ENCODE results near the gene VPS13A.

VPS13A gene

DNA sequence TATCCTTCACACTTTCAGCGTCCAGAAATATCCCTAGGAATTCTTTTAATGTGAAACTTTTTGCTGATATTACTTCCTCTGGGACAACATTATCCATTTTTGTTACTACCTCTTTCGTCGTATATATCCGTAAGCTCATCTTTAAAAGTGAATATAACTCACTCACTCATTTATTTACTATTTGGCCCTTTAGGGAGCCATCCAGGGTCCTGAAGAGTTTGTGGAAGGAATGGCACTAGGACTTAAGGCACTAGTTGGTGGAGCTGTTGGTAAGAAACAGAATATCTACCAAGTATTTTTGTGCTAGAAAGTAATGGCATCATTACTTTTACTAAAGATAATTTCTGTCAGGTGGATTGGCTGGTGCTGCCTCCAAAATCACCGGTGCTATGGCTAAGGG lies 192.7 kb downstream of the VPS13A start:
- TF ChIP-seq, protein P1, sequence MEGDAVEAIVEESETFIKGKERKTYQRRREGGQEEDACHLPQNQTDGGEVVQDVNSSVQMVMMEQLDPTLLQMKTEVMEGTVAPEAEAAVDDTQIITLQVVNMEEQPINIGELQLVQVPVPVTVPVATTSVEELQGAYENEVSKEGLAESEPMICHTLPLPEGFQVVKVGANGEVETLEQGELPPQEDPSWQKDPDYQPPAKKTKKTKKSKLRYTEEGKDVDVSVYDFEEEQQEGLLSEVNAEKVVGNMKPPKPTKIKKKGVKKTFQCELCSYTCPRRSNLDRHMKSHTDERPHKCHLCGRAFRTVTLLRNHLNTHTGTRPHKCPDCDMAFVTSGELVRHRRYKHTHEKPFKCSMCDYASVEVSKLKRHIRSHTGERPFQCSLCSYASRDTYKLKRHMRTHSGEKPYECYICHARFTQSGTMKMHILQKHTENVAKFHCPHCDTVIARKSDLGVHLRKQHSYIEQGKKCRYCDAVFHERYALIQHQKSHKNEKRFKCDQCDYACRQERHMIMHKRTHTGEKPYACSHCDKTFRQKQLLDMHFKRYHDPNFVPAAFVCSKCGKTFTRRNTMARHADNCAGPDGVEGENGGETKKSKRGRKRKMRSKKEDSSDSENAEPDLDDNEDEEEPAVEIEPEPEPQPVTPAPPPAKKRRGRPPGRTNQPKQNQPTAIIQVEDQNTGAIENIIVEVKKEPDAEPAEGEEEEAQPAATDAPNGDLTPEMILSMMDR (IDR thresholded peaks at IDR 0.05; ENCODE audit: low read depth, low read length, missing control alignments), result no peak
- no peak overlapping the region for H3K4me3 ChIP-seq (ENCODE audit: low read depth, low read length)
- DNase-seq (ENCODE audit: low read depth), result no peak
- in situ Hi-C loops (cut with HindIII; ENCODE audit: low sequenced_read_pairs), result no loop called here

DNA sequence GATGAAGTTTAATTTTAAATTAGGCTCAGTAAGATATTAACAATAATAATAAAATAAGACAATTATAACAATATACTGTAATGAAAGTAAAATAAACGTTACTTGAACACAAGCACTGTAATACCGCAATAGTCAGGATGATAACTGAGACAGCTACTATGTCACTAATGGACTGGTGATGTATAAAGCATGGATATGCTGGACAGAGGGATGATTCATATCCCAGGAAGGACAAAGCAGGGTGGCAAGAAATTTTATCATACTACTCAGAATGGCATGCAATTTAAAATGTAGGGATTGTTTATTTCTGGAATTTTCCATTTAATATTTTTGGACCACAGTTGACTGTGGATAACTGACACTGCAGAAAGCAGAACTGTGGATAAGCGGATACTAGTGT lies 196.9 kb downstream of the VPS13A start:
- in situ Hi-C loops (cut with HindIII; ENCODE audit: low sequenced_read_pairs), result no loop called here
- no peak overlapping the region for H3K4me3 ChIP-seq (ENCODE audit: low read depth, low read length)
- TF ChIP-seq, protein P1 (IDR thresholded peaks at IDR 0.05; ENCODE audit: low read depth, low read length, missing control alignments), result no peak
- no peak for DNase-seq (ENCODE audit: low read depth)

DNA sequence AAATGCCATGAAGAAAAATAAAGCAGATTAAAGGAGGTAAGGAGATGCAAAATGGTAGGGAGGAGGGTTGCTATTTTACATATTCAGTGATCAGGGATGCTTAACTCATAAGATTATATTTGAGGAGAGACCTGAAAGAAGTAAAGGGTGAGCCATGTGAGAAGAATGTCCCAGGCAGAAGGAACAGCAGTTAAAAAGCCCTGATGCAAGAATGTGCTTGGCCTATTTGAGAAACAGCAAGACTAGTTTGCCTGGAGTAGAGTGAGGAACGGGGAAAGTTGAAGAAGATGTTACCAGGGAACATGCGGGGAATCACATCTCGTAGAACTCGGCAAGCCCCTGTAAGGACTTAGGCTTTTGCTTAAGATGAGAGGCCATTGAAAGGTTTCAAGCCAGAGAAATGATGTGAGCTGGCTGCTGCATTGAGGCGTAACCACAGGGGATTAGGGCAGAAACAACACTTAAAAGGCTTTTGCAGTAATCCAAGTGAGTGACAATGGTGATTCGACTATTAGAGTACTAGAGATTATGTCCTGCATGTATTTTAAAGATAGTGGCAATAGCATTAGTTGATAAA lies 198.7 kb downstream of the VPS13A start:
- H3K4me3 ChIP-seq (ENCODE audit: low read depth, low read length), result no peak overlapping the region
- no peak for DNase-seq (ENCODE audit: low read depth)
- TF ChIP-seq, protein P1 (IDR thresholded peaks at IDR 0.05; ENCODE audit: low read depth, low read length, missing control alignments), result no peak
- in situ Hi-C loops (cut with HindIII; ENCODE audit: low sequenced_read_pairs), result no loop called here

DNA sequence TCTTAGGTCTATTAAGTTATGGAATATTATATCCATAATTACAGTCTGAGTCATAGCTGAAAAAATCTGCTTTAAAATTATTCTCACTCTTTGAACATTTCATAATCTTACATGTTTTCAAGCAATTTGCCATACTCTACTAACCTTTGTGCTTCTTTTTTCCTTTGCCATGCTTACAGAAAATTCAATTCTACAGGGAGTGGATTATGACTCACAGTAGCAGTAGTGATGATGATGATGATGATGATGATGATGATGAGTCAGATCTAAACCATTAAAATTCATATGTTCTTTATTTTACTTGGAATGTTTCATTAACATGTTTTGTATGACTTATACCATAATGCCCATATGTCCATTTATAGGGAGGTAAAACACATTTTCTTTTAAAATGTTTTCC lies 207.1 kb downstream of the VPS13A start:
- DNase-seq (ENCODE audit: low read depth), result no peak
- in situ Hi-C loops (cut with HindIII; ENCODE audit: low sequenced_read_pairs), result no loop called here
- H3K4me3 ChIP-seq (ENCODE audit: low read depth, low read length), result no peak overlapping the region
- TF ChIP-seq, protein P1 (IDR thresholded peaks at IDR 0.05; ENCODE audit: low read depth, low read length, missing control alignments), result no peak

DNA sequence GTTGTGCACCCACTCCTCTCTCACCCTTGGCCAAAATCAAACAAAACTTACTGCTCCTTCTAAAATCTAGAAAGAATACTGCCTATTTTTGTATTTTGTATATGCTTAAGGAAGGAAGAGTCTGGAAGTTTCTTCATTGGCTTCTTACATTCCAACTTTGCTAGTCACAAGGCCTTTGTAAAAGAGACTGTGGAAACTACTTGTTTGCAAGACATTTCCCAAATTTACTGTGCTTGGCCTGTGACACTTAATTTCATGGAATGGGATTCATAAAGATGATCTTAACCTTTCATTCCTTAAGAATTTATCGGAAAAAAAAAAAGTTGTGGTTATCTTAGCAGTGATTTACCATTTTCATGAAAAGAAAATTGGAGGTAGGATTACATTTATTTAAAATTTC lies 208.9 kb downstream of the VPS13A start:
- TF ChIP-seq, protein P1 (IDR thresholded peaks at IDR 0.05; ENCODE audit: low read depth, low read length, missing control alignments), result no peak
- in situ Hi-C loops (cut with HindIII; ENCODE audit: low sequenced_read_pairs), result no loop called here
- no peak for DNase-seq (ENCODE audit: low read depth)
- no peak overlapping the region for H3K4me3 ChIP-seq (ENCODE audit: low read depth, low read length)

DNA sequence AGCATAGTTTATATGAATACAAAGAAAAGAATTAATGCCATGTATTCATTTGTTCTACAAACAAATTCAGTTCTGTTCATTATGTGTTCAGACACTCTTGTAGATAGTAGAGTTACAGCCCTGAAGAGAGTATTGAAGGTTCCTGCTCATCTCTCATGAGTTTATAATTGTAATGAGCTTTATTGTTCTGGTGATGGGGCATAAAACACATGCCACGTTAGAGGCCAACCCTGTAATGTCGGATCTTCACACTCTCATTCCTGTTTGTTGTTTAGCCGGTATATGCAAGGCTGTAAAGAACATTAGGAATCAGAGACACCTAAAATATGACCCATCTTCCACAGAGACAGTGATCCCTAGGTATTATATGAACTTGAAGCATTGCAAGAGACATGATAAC lies 214.5 kb downstream of the VPS13A start:
- DNase-seq (ENCODE audit: low read depth), result no peak
- H3K4me3 ChIP-seq (ENCODE audit: low read depth, low read length), result no peak overlapping the region
- TF ChIP-seq, protein P1 (IDR thresholded peaks at IDR 0.05; ENCODE audit: low read depth, low read length, missing control alignments), result no peak
- in situ Hi-C loops (cut with HindIII; ENCODE audit: low sequenced_read_pairs), result no loop called here
